ENCODE results near the gene ZNF84. TPM values are rescaled to one million over a fixed set of nuclear protein-coding genes. Genes with fewer than 3 reads are reported as not detected.

ZNF84 gene
- total and polyA plus RNA-seq, 2 of the 8 experiments (the other 6 are each of a cell fraction or from before 2014, with no cell fraction given) = 8.9 to 34.0 TPM

- TF ChIP-seq FOSL1 (IDR thresholded peaks at IDR 0.05; ENCODE audit: insufficient read depth, low read depth, low read length) (no peak), ZNF274 (IDR thresholded peaks at IDR 0.05; ENCODE audit: borderline replicate concordance, extremely low read depth, low read length) (peak; percentile 76), SP2 (IDR thresholded peaks at IDR 0.05; ENCODE audit: low read length) (no peak), KDM5A (IDR thresholded peaks at IDR 0.05; ENCODE audit: low read length) (no peak)
Observed at GRCh38 chr12:133010657-133011297, 26.5 kb upstream of the ZNF84 start (continued).

Measured in H1 (cell line).